WTC11 (cell line): Measurements from ENCODE around the gene PLA2G4A.

Experiments used
- CREM ChIP-seq: sonication (generic); formaldehyde crosslinking; IDR thresholded peaks from 2 replicates; pipeline ENCODE4 v1.8.1; 2022; ENCODE audit warnings: mild to moderate bottlenecking, missing genetic modification reagents, moderate library complexity
- ELF4 ChIP-seq: sonication (generic); formaldehyde crosslinking; IDR thresholded peaks from 2 replicates; pipeline ENCODE4 v1.8.1; 2022; ENCODE audit warnings: low read depth, mild to moderate bottlenecking, moderate library complexity, missing genetic modification reagents
- NFYB ChIP-seq: sonication (generic); formaldehyde crosslinking; conservative IDR thresholded peaks from 2 replicates; pipeline ENCODE4 v1.8.0; 2022; ENCODE audit warnings: low read depth, missing genetic modification reagents
- TF ChIP-seq, protein P1 (sequence below): fragments of 200-600 bp; IDR thresholded peaks from 2 replicates; pipeline ENCODE4 v1.8.0; 2022; ENCODE audit warnings: antibody characterized with exemption

DNA sequence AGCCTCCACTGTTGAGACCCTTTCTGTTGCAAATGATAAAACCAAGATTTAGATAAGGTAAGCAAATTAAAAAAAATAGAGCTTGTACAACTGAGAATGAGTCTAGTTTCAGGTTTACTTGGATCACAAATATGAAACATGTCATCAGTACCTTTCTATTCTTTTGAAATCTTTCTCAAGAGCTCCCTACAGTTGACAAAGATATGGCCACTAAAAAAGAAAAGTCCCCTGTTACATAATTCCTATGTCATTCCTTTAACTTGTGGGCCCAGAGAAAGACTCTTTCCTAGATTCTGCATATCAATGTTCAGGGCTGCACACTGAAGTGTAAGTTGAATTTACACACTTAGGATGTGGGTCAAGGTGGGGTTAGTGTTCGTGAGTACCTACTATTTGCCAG lies 168.1 kb downstream of the PLA2G4A start:
- no peak for TF ChIP-seq ELF4 (CRISPR knock-in tag)
- TF ChIP-seq, protein P1, sequence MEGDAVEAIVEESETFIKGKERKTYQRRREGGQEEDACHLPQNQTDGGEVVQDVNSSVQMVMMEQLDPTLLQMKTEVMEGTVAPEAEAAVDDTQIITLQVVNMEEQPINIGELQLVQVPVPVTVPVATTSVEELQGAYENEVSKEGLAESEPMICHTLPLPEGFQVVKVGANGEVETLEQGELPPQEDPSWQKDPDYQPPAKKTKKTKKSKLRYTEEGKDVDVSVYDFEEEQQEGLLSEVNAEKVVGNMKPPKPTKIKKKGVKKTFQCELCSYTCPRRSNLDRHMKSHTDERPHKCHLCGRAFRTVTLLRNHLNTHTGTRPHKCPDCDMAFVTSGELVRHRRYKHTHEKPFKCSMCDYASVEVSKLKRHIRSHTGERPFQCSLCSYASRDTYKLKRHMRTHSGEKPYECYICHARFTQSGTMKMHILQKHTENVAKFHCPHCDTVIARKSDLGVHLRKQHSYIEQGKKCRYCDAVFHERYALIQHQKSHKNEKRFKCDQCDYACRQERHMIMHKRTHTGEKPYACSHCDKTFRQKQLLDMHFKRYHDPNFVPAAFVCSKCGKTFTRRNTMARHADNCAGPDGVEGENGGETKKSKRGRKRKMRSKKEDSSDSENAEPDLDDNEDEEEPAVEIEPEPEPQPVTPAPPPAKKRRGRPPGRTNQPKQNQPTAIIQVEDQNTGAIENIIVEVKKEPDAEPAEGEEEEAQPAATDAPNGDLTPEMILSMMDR = no peak
- no peak for TF ChIP-seq CREM (CRISPR knock-in tag)
- no peak for TF ChIP-seq NFYB (CRISPR knock-in tag)
